IMR-90 (cell line): ENCODE data around the gene PLPP1. TPM values are rescaled to one million over a fixed set of nuclear protein-coding genes. Genes with fewer than 3 reads are reported as not detected.

ENCODE experiments used
- ATAC-seq: fragments of 200-7000 bp; cut with Tn5 transposase; 2 replicates; pipeline ENCODE4 v1.9.1; 2020; ENCODE audit warnings: low read depth, mild to moderate bottlenecking, moderate library complexity
- BruUV-seq: library from RNA; stranded (reverse); fragments of 400-500 nt; replicated peaks from 2 replicates; lab custom pipeline; 2021; lab: Mats Ljungman, UMichigan
- CTCF ChIA-PET: fragments of 300-600 bp; formaldehyde crosslinking; extraction: SDS; loops from one replicate; lab custom pipeline; 2021; ENCODE audit warnings: antibody characterized with exemption; lab: Yijun Ruan, JAX
- POLR2A ChIA-PET: fragments of 300-600 bp; sonication (Branson Sonifier 250); formaldehyde crosslinking; loops from one replicate; lab custom pipeline; 2022; ENCODE audit warnings: antibody characterized with exemption; ENCODE audit not compliant: unreplicated experiment; lab: Charles Lee
- DNase-seq: peaks from one replicate; pipeline ENCODE4 v3.0.0; 2013
- H2AFZ ChIP-seq: replicated peaks from 2 replicates; pipeline ENCODE3; 2013; ENCODE audit warnings: low read length, mild to moderate bottlenecking; ENCODE audit not compliant: poor library complexity
- H2AK5ac ChIP-seq: 2 replicates; pipeline ENCODE4 v1.6.1; 2013; ENCODE audit warnings: low read depth, low read length, inconsistent platforms
- H2AK9ac ChIP-seq: replicated peaks from 2 replicates; pipeline ENCODE3; 2013; ENCODE audit warnings: mild to moderate bottlenecking, low read depth, low read length, moderate library complexity; ENCODE audit not compliant: poor library complexity
- H2BK120ac ChIP-seq: 2 replicates; pipeline ENCODE4 v1.6.1; 2013; ENCODE audit warnings: low read depth, low read length, inconsistent platforms
- H2BK15ac ChIP-seq: 3 replicates; pipeline ENCODE4 v1.6.1; 2013; ENCODE audit warnings: low read depth, low read length, inconsistent platforms
- H2BK20ac ChIP-seq: 2 replicates; pipeline ENCODE4 v1.6.1; 2013; ENCODE audit warnings: low read depth, mild to moderate bottlenecking, inconsistent platforms, low read length, moderate library complexity
- H2BK5ac ChIP-seq: 2 replicates; pipeline ENCODE4 v1.6.1; 2013; ENCODE audit warnings: mild to moderate bottlenecking, low read depth, low read length, inconsistent platforms; ENCODE audit not compliant: poor library complexity, severe bottlenecking
- H3K14ac ChIP-seq: replicated peaks from 2 replicates; pipeline ENCODE4 v1.6.1; 2013; ENCODE audit warnings: low read depth, low read length, inconsistent platforms
- H3K18ac ChIP-seq: 2 replicates; pipeline ENCODE4 v1.6.1; 2013; ENCODE audit warnings: low read depth, low read length, control low read depth
- H3K23ac ChIP-seq: 2 replicates; pipeline ENCODE4 v1.6.1; 2013; ENCODE audit warnings: low read depth, low read length, inconsistent platforms
- H3K27ac ChIP-seq: 2 replicates; pipeline ENCODE4 v1.5.1; 2013; ENCODE audit warnings: mild to moderate bottlenecking, control low read depth, low read length; ENCODE audit not compliant: insufficient read depth
- H3K27me3 ChIP-seq: 2 replicates; pipeline ENCODE4 v1.6.1; 2013; ENCODE audit warnings: low read length; ENCODE audit not compliant: control insufficient read depth, insufficient read depth
- H3K36me3 ChIP-seq: 2 replicates; pipeline ENCODE4 v1.6.1; 2013; ENCODE audit warnings: low read length, mixed read lengths; ENCODE audit not compliant: control insufficient read depth, insufficient read depth
- H3K4ac ChIP-seq: 2 replicates; pipeline ENCODE4 v1.6.1; 2013; ENCODE audit warnings: low read depth, low read length, inconsistent platforms
- H3K4me1 ChIP-seq: 2 replicates; pipeline ENCODE4 v1.6.1; 2013; ENCODE audit warnings: low read length, mixed read lengths; ENCODE audit not compliant: control insufficient read depth, insufficient read depth
- H3K4me2 ChIP-seq: 2 replicates; pipeline ENCODE4 v1.6.1; 2013; ENCODE audit warnings: low read depth, mild to moderate bottlenecking, control low read depth, low read length, moderate library complexity
- H3K4me3 ChIP-seq: 2 replicates; pipeline ENCODE4 v1.5.1; 2013; ENCODE audit warnings: low read depth, mild to moderate bottlenecking, control low read depth, low read length, moderate library complexity; ENCODE audit not compliant: insufficient read depth
- H3K56ac ChIP-seq: 2 replicates; pipeline ENCODE4 v1.6.1; 2013; ENCODE audit warnings: low read length, inconsistent platforms; ENCODE audit not compliant: insufficient read depth; ENCODE audit errors: extremely low read depth
- H3K79me1 ChIP-seq, 2 experiments: 2 replicates each; pipeline ENCODE4 v1.6.1; 2013; ENCODE audit warnings: low read length in 2 of 2, inconsistent platforms in 1 of 2, low read depth in 1 of 2
- H3K9ac ChIP-seq: 2 replicates; pipeline ENCODE4 v1.6.1; 2013; ENCODE audit warnings: low read depth, low read length, control low read depth
- H3K9me1 ChIP-seq: 2 replicates; pipeline ENCODE4 v1.6.1; 2013; ENCODE audit warnings: low read length, inconsistent platforms; ENCODE audit not compliant: insufficient read depth
- H3K9me3 ChIP-seq: 2 replicates; pipeline ENCODE4 v1.6.1; 2013; ENCODE audit warnings: low read length; ENCODE audit not compliant: control insufficient read depth, insufficient read depth
- H4K20me1 ChIP-seq: 2 replicates; pipeline ENCODE4 v1.6.1; 2013; ENCODE audit warnings: low read length, inconsistent platforms; ENCODE audit not compliant: insufficient read depth
- H4K5ac ChIP-seq: 2 replicates; pipeline ENCODE4 v1.6.1; 2013; ENCODE audit warnings: mild to moderate bottlenecking, low read depth, low read length, control low read depth
- H4K8ac ChIP-seq, 2 experiments: 2 replicates each; pipeline ENCODE4 v1.6.1; 2013; ENCODE audit warnings: low read depth in 2 of 2, low read length in 2 of 2, control low read depth in 1 of 2, inconsistent platforms in 1 of 2
- H4K91ac ChIP-seq: 2 replicates; pipeline ENCODE4 v1.6.1; 2013; ENCODE audit warnings: low read depth, low read length, inconsistent platforms; ENCODE audit not compliant: insufficient read depth
- POLR2A ChIP-seq: IDR thresholded peaks from 2 replicates; pipeline ENCODE4 v1.6.1; 2012; ENCODE audit warnings: mild to moderate bottlenecking, low read depth, low read length
- RCOR1 ChIP-seq: IDR thresholded peaks from 2 replicates; pipeline ENCODE4 v1.6.1; 2012; ENCODE audit warnings: mild to moderate bottlenecking, low read length, improper control_type of control experiment; ENCODE audit not compliant: insufficient replicate concordance
- dilution Hi-C: fragments of 300-500 bp; cut with HindIII; formaldehyde crosslinking; loops from one replicate; pipeline ENCODE4 v1.14.3; 2018; ENCODE audit warnings: low sequenced_read_pairs; ENCODE audit not compliant: unreplicated experiment
- in situ Hi-C: fragments of 300-500 bp; cut with MboI; formaldehyde crosslinking; loops from 3 replicates; pipeline ENCODE4 v1.14.3; 2019; ENCODE audit warnings: low sequenced_read_pairs, inconsistent platforms, mixed read lengths
- intact Hi-C: fragments of 100-400 bp; cut with micrococcal nuclease; formaldehyde crosslinking; loops from 2 replicates; pipeline ENCODE4 v1.10.0; 2022
- polyA plus RNA-seq, 3 experiments: library from polyadenylated mRNA; depleted of rRNA; stranded (reverse); fragments of >200 nt; gene quantifications; 2 replicates each; pipeline ENCODE4 v1.2.3, GENCODE V29; 2012; ENCODE audit warnings: low replicate concordance in 1 of 3
- total RNA-seq: library from RNA; depleted of rRNA; stranded (reverse); fragments of >200 nt; gene quantifications from 2 replicates; pipeline ENCODE4 v1.2.3, GENCODE V29; 2012

The PLPP1 gene
- total and polyA plus RNA-seq, 2 of the 4 experiments (the other 2 are of a cell fraction) = 19.2 to 21.3 TPM

DNA sequence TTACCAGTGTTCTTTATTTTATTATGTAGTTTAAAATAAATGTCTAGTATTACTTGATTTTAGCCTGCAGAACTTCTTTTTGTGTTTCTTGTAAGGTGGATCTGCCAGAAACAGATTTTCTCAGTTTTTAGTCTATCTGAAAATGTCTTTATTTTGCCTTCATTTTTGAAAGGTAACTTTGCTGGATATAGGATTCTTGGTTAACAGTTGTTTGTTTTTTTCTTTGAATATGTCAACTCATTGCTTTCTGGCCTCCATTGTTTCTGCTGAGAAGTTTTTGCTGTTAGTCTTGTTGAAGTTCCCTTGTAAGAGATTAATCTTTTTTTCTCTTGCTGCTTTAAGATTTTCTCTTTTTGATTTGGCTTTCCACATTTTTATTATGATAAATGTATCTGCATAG is 151.5 kb downstream of the PLPP1 start:
- BruUV-seq = no TSS peak
- Histone ChIP-seq H3K9me1 (no peaks in the 10 kb centered on the region), H4K5ac (no peak overlapping the region), H3K36me3 (peaks cover 14% of the 10 kb centered on the region), H2AK9ac (no peak overlapping the region), H3K18ac (no peak overlapping the region), H2AK5ac (no peak overlapping the region), H3K9ac (no peak overlapping the region), H3K27me3 (no peaks in the 10 kb centered on the region), H3K4me1 (no peaks in the 10 kb centered on the region), H2BK120ac (no peak overlapping the region), H3K4ac (no peak overlapping the region), H3K4me3 (no peak overlapping the region), H3K9me3 (peaks cover 6% of the 10 kb centered on the region), H2BK15ac (no peak overlapping the region), H2BK5ac (no peak overlapping the region), H3K56ac (no peak overlapping the region), H3K4me2 (no peak overlapping the region), H4K91ac (no peak overlapping the region), H2BK20ac (no peak overlapping the region), H3K23ac (no peak overlapping the region), H4K20me1 (no peaks in the 10 kb centered on the region), H3K27ac (no peak overlapping the region), H3K79me1 (peaks cover 5 to 13% of the 10 kb centered on the region in 2 experiments; a peak in 2 of 4 replicates), H2AFZ (no peak overlapping the region), H3K14ac (no peak overlapping the region), H4K8ac (no peak overlapping the region)
- intact Hi-C loops = no loop called here
- ATAC-seq (no peak), DNase-seq (no peak)
- POLR2A ChIA-PET = no interaction called here
- CTCF ChIA-PET = no interaction called here
- TF ChIP-seq RCOR1 (no peak), POLR2A (no peak)
- in situ Hi-C loops = no loop called here
- dilution Hi-C loops = no loop called here
